Activated CD4-positive, alpha-beta T cell treated with anti-CD3 and anti-CD28 coated beads, Interleukin-2, Interleukin-4, amounts not matched to agents 100 ng/mL and 50 ng/mL, durations not matched to agents 16 hours and 8 hours (primary cell): ENCODE measurements around the gene UBE2D3.

ENCODE experiments used
- DNase-seq: peaks from one replicate; pipeline ENCODE4 v3.0.0-alpha.2; 2020; ENCODE audit warnings: low spot score

Gene UBE2D3

GRCh38 chr4:102789317-102789717, 38.0 kb downstream of the UBE2D3 start:
- peak; percentile 30 for DNase-seq

- DNase-seq, result no peak
These were observed 39.4 kb downstream of the UBE2D3 start for GRCh38 chr4:102787944-102788343.

GRCh38 chr4:102787096-102787881, 40.1 kb downstream of the UBE2D3 start:
- no peak for DNase-seq

- DNase-seq, result no peak
These were observed 41.1 kb downstream of the UBE2D3 start for GRCh38 chr4:102786279-102786678.

- no peak for DNase-seq
These were observed 44.3 kb downstream of the UBE2D3 start for GRCh38 chr4:102783006-102783405.

GRCh38 chr4:102781570-102781969, 45.8 kb downstream of the UBE2D3 start:
- DNase-seq, result no peak

- peak; percentile 27 for DNase-seq
These were observed 46.7 kb downstream of the UBE2D3 start for GRCh38 chr4:102780476-102781144.

- DNase-seq, result no peak
These were observed 48.1 kb downstream of the UBE2D3 start for GRCh38 chr4:102779204-102779603.

- no peak for DNase-seq
These were observed 48.6 kb downstream of the UBE2D3 start for GRCh38 chr4:102778720-102779119.

- no peak for DNase-seq
These were observed 51.5 kb downstream of the UBE2D3 start for GRCh38 chr4:102775805-102776204.

GRCh38 chr4:102774254-102774653, 53.1 kb downstream of the UBE2D3 start:
- DNase-seq, result no peak

GRCh38 chr4:102772738-102773340, 54.5 kb downstream of the UBE2D3 start:
- no peak for DNase-seq

GRCh38 chr4:102764901-102765300, 62.5 kb downstream of the UBE2D3 start:
- DNase-seq, result no peak

GRCh38 chr4:102761906-102762305, 65.4 kb downstream of the UBE2D3 start:
- DNase-seq, result no peak

GRCh38 chr4:102761296-102761701, 66.1 kb downstream of the UBE2D3 start:
- peak; percentile 7 for DNase-seq

- DNase-seq, result peak; percentile 81
These were observed 66.6 kb downstream of the UBE2D3 start, which contains the start of gene MANBA for GRCh38 chr4:102760645-102761295. Gene MANBA, minus strand, starts transcription at chr4:102760968. Its CDS starts 74 bp downstream, at chr4:102760894.

- DNase-seq, result peak; percentile 37
These were observed 67.3 kb downstream of the UBE2D3 start for GRCh38 chr4:102759831-102760644.

- DNase-seq, result no peak
These were observed 68.8 kb downstream of the UBE2D3 start for GRCh38 chr4:102758241-102759160.

GRCh38 chr4:102757681-102758080, 69.7 kb downstream of the UBE2D3 start:
- DNase-seq, result no peak

GRCh38 chr4:102754044-102754443, 73.3 kb downstream of the UBE2D3 start:
- DNase-seq, result no peak
